CD4-positive, alpha-beta T cell (primary cell): ENCODE measurements around the gene NEU4. TPM values are rescaled to one million over a fixed set of nuclear protein-coding genes. Genes with fewer than 3 reads are reported as not detected.

ENCODE experiments used
- ATAC-seq: fragments of 200-7000 bp; cut with Tn5 transposase; one replicate; pipeline ENCODE4 v1.10.0; 2022; ENCODE audit warnings: mild to moderate bottlenecking; ENCODE audit not compliant: poor library complexity
- CTCF ChIA-PET: fragments of 350-600 bp; sonication (Branson Sonifier 250); formaldehyde crosslinking; loops from one replicate; lab custom pipeline; 2021; ENCODE audit warnings: antibody characterized with exemption, inconsistent platforms; lab: Charles Lee
- POLR2A ChIA-PET: fragments of 350-600 bp; sonication (Branson Sonifier 250); formaldehyde crosslinking; loops from one replicate; lab custom pipeline; 2021; ENCODE audit warnings: antibody characterized with exemption, inconsistent platforms; lab: Charles Lee
- DNase-seq, 14 experiments: peaks; one replicate each; pipeline ENCODE4 v3.0.0-alpha.2; 2013 to 2020; ENCODE audit warnings: mixed read lengths in 2 of 14
- H3K27ac ChIP-seq, 2 donors: one replicate each; pipeline versions ENCODE4 v1.5.1 to v1.7.0; 2013; ENCODE audit warnings: low read length in 2 of 2, low read depth in 1 of 2, mild to moderate bottlenecking in 1 of 2
- H3K27me3 ChIP-seq, 2 experiments: 1 replicate in 1 of 2; 2 replicates in 1 of 2; pipeline versions ENCODE4 v1.6.1 to v1.7.0; 2013; ENCODE audit warnings: low read length in 2 of 2, control low read depth in 1 of 2, mild to moderate bottlenecking in 1 of 2, moderate library complexity in 1 of 2; ENCODE audit not compliant: insufficient read depth in 2 of 2, control insufficient read depth in 1 of 2
- H3K36me3 ChIP-seq: one replicate; pipeline ENCODE4 v1.6.1; 2013; ENCODE audit warnings: low read length, control low read depth; ENCODE audit not compliant: insufficient read depth
- H3K4me1 ChIP-seq: one replicate; pipeline ENCODE4 v1.6.1; 2013; ENCODE audit warnings: low read length, control low read depth; ENCODE audit not compliant: insufficient read depth
- H3K4me3 ChIP-seq: one replicate; pipeline ENCODE4 v1.5.1; 2013; ENCODE audit warnings: mild to moderate bottlenecking, low read length, moderate library complexity
- H3K9me3 ChIP-seq, 2 experiments: 1 replicate in 1 of 2; 2 replicates in 1 of 2; pipeline versions ENCODE4 v1.6.1 to v1.7.0; 2013; ENCODE audit warnings: low read length in 2 of 2, mild to moderate bottlenecking in 2 of 2, control low read depth in 1 of 2, moderate library complexity in 1 of 2; ENCODE audit not compliant: control insufficient read depth in 1 of 2, insufficient read depth in 1 of 2
- H3K27ac Mint-ChIP-seq: one replicate; pipeline ENCODE4 v1.8.0; 2020; ENCODE audit warnings: mixed read lengths
- H3K27me3 Mint-ChIP-seq: one replicate; pipeline ENCODE4 v1.8.0; 2021; ENCODE audit warnings: mixed read lengths
- H3K36me3 Mint-ChIP-seq: one replicate; pipeline ENCODE4 v1.8.0; 2021; ENCODE audit warnings: low read depth, mixed read lengths
- H3K4me1 Mint-ChIP-seq: one replicate; pipeline ENCODE4 v1.8.0; 2021; ENCODE audit warnings: low read depth, mixed read lengths
- H3K4me3 Mint-ChIP-seq: one replicate; pipeline ENCODE4 v1.8.0; 2020; ENCODE audit warnings: mild to moderate bottlenecking, mixed read lengths
- H3K9me3 Mint-ChIP-seq: one replicate; pipeline ENCODE4 v1.8.0; 2020; ENCODE audit warnings: mixed read lengths
- intact Hi-C, 2 experiments: fragments of 100-400 bp; cut with DNase I in 1 of 2; cut with micrococcal nuclease in 1 of 2; formaldehyde crosslinking; loops; one replicate each; pipeline versions ENCODE4 v1.15.1 to v1.9.0; 2023 to 2025; cut with DNase I, micrococcal nuclease
- total RNA-seq, 174 experiments: library from RNA in 2 of 174; stranded (reverse) in 2 of 174; gene quantifications; one replicate each; pipeline ENCODE4 v1.2.3 and lab custom pipeline; 2021 to 2026
- TF ChIP-seq, protein P1 (sequence below): fragments of 200-600 bp; IDR thresholded peaks from one replicate; pipeline ENCODE4 v1.8.0; 2022; ENCODE audit warnings: antibody characterized with exemption, mild to moderate bottlenecking

NEU4 gene
- total RNA-seq, 2 experiments from 2014 or later = 4.3 to 6.8 TPM

DNA sequence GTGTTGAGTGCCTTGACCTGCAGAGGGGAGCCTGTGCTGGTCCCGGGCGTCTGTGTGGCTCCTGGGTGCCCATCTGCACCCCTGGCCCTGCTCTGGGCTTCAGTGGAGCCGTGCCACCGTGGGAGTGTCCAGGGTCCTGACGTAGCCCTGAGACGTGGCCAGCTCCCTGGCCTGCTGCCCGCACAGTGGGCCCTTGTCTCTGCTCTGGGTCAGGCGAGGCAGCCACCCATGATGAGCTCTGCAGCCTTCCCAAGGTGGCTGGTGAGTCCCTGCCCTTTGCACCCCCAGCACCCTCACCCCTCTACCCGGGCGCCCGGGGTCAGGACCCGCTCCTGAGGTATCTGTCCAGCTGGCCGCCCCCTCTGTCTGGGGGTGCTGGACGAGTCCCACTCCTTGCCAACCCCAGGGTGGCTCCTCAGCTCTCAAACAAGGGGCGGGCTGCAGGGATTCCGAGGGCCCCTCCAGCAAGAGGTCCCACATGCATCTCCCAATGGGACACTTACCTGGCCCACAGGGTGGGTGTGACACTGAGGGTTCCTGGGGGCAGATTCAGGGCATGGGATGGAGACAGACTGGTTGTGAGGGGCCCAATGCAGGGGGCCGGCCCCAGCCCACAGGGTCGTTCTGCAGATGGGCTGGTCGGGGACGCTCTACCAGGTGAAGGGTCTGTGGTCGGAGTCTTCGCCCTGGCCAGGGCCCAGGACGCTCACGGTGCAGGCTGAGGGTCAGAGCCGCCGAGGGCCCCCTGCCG lies 2.4 kb downstream of the NEU4 start:
- peaks cover 5% of the 10 kb centered on the region for H3K4me1 Mint-ChIP-seq
- ChIA-PET CTCF (no interaction called here), POLR2A (no interaction called here)
- Histone ChIP-seq H3K4me3 (no peak overlapping the region), H3K9me3 (no peaks in the 10 kb centered on the region), H3K27me3 (no peaks in the 10 kb centered on the region), H3K27ac (no peak overlapping the region), H3K36me3 (no peaks in the 10 kb centered on the region), H3K4me1 (peaks cover 15% of the 10 kb centered on the region)
- intact Hi-C loops = loop anchor here in 1 of 2 experiments (10.0 kb wide), 1 partner anchor 53 kb away; the partner anchor contains the start of gene RTP5
- DNase-seq (no peak), ATAC-seq (no peak)
- TF ChIP-seq, protein P1, sequence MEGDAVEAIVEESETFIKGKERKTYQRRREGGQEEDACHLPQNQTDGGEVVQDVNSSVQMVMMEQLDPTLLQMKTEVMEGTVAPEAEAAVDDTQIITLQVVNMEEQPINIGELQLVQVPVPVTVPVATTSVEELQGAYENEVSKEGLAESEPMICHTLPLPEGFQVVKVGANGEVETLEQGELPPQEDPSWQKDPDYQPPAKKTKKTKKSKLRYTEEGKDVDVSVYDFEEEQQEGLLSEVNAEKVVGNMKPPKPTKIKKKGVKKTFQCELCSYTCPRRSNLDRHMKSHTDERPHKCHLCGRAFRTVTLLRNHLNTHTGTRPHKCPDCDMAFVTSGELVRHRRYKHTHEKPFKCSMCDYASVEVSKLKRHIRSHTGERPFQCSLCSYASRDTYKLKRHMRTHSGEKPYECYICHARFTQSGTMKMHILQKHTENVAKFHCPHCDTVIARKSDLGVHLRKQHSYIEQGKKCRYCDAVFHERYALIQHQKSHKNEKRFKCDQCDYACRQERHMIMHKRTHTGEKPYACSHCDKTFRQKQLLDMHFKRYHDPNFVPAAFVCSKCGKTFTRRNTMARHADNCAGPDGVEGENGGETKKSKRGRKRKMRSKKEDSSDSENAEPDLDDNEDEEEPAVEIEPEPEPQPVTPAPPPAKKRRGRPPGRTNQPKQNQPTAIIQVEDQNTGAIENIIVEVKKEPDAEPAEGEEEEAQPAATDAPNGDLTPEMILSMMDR = no peak
- peaks cover 11% of the 10 kb centered on the region for H3K27me3 Mint-ChIP-seq
- no peaks in the 10 kb centered on the region for H3K36me3 Mint-ChIP-seq
- no peaks in the 10 kb centered on the region for H3K9me3 Mint-ChIP-seq
- no peak overlapping the region for H3K27ac Mint-ChIP-seq
- no peak overlapping the region for H3K4me3 Mint-ChIP-seq

DNA sequence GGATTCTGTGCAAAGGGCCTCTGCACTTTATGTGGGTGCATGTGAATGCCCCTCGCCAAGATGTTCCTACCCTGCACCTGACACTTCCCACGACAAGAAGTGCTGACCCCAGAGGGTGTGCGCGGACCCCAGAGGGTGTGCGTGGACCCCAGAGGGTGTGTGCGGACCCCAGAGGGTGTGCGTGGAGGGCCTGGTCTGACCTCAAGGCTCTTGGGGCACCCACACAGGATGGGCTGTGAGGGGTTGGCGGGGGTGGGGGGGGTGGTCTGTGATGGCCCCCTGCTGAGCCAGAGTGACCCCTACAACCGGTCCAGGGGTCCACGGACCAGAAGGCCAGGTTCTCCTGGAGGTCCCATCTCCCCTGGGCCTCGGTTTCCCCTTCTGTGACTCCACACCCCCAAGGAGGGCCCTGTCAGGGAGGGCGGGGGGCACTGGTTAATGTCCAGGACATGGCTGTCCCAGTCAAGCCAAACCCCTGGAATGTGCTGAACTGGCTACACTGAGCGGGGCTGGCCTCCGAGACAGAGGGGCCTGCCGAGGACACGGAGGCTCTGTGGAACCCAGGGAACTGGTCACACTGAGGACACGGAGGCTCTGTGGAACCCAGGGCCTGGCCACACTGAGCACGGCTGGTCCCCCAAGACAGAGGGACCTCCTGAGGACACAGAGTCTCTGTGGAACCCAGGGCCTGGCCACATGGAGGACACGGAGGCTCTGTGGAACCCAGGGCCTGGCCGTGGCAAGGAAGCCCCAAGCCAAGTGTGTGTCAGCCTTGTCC lies 3.1 kb downstream of the NEU4 start:
- no peak overlapping the region for H3K4me3 ChIP-seq
- DNase-seq = no peak
- Mint-ChIP-seq H3K27me3 (peaks cover 11% of the 10 kb centered on the region), H3K36me3 (no peaks in the 10 kb centered on the region), H3K4me3 (no peak overlapping the region), H3K4me1 (peaks cover 5% of the 10 kb centered on the region), H3K9me3 (no peaks in the 10 kb centered on the region), H3K27ac (no peak overlapping the region)
- TF ChIP-seq, protein P1 = no peak
- peaks cover 22% of the 10 kb centered on the region for H3K4me1 ChIP-seq
- H3K9me3 ChIP-seq = no peaks in the 10 kb centered on the region
- CTCF ChIA-PET = no interaction called here
- no peaks in the 10 kb centered on the region for H3K27me3 ChIP-seq
- no peak overlapping the region for H3K27ac ChIP-seq
- ATAC-seq = no peak
- intact Hi-C loops = loop anchor here in 1 of 2 experiments (10.0 kb wide), 1 partner anchor 53 kb away; the partner anchor contains the start of gene RTP5
- no peaks in the 10 kb centered on the region for H3K36me3 ChIP-seq
- POLR2A ChIA-PET = no interaction called here

DNA sequence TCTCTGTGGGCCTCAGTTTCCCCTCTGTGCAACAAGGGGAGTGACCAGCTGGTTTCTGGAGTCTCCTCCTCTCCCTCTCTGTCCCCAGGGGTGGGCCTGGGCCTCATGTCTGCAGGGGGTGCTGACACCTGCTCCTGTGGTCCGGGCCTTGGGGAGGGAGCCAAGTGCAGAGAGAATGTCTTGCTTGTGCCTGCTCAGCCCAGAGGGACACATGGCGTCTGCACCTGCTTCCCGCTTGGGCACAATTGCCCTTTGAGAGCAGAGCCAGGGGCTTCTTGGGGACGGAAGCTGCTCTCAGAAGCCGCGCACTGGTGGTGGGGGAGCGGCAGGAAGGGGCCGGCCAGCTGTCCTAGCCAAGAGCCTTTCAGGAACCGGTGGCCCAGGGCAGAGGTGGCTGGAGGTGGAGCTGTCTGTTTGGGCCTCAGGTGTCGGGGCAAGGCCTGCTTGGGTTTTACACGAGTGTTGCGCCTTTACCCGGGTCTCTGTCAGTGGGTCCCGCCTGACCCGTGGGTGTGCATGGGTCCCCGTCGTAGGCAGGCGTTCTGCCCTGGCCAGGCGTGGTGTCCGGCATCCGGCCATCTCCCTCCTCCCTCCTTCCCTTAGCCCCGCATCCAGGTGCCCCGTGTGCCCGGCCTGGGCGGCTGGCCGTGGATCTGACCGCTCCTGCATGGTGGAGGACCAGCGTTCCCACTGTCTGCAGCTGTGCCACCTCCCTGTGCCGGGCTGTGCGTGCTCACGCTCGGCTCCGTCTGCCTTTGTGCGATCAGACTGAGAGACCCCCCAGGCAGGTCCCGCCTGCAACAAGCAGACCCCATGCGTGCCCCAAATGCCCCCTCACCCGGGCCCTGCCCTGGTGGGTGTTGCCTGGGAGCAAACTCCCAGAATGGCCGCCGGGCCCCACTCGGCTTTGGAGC lies 4.0 kb downstream of the NEU4 start:
- Mint-ChIP-seq H3K4me1 (peaks cover 10% of the 10 kb centered on the region), H3K4me3 (no peak overlapping the region), H3K9me3 (no peaks in the 10 kb centered on the region), H3K27ac (peak overlapping the region; percentile 44), H3K27me3 (peaks cover 11% of the 10 kb centered on the region), H3K36me3 (no peaks in the 10 kb centered on the region)
- Histone ChIP-seq H3K27me3 (no peaks in the 10 kb centered on the region), H3K9me3 (no peaks in the 10 kb centered on the region), H3K36me3 (no peaks in the 10 kb centered on the region), H3K27ac (no peak overlapping the region), H3K4me3 (no peak overlapping the region), H3K4me1 (peaks cover 28% of the 10 kb centered on the region)
- TF ChIP-seq, protein P1 = no peak
- DNase-seq = peak in 1 of 14 experiments; percentile 30
- no peak for ATAC-seq
- intact Hi-C loops = loop anchor here in 1 of 2 experiments (10.0 kb wide), 1 partner anchor 52 kb away; the partner anchor contains the start of gene RTP5
- CTCF ChIA-PET = no interaction called here
- POLR2A ChIA-PET = no interaction called here
